Measurements from ENCODE around the gene PLEKHA6.

The PLEKHA6 gene

GRCh38 chr1:204367193-204367858 is 7.6 kb upstream of the PLEKHA6 start:
- Histone ChIP-seq H3K4me3 (ENCODE audit: low read length) (no peak overlapping the region), H3K9me2 (replicated peaks; ENCODE audit: control insufficient read depth, low read length) (no peaks in the 10 kb centered on the region), H3K4me1 (ENCODE audit: control insufficient read depth, low read length) (peaks cover 7% of the 10 kb centered on the region), H3K79me2 (ENCODE audit: control insufficient read depth, low read length) (no peaks in the 10 kb centered on the region), H3K27ac (ENCODE audit: low read depth, low read length) (no peak overlapping the region), H3K4me2 (ENCODE audit: low read length) (no peak overlapping the region), H3K9me3 (ENCODE audit: control insufficient read depth, insufficient read depth, low read length) (no peaks in the 10 kb centered on the region), H3K36me3 (ENCODE audit: control insufficient read depth, low read length) (no peaks in the 10 kb centered on the region), H4K20me1 (ENCODE audit: control insufficient read depth, insufficient read depth, low read depth, low read length) (no peaks in the 10 kb centered on the region), H3K27me3 (ENCODE audit: control insufficient read depth, low read length) (peaks cover 41% of the 10 kb centered on the region), H3F3A (ENCODE audit: control insufficient read depth, insufficient read depth) (no peaks in the 10 kb centered on the region)
- TF ChIP-seq EZH2phosphoT487 (IDR thresholded peaks at IDR 0.05; ENCODE audit: borderline replicate concordance, low read length) (no peak), CTCF (IDR thresholded peaks at IDR 0.05; ENCODE audit: low read depth, low read length, poor library complexity, severe bottlenecking) (no peak)

- Histone ChIP-seq H3K4me1 (ENCODE audit: control insufficient read depth, low read length) (peaks cover 7% of the 10 kb centered on the region), H3K4me3 (ENCODE audit: low read length) (no peak overlapping the region), H3K27me3 (ENCODE audit: control insufficient read depth, low read length) (peaks cover 41% of the 10 kb centered on the region), H3K9me3 (ENCODE audit: control insufficient read depth, insufficient read depth, low read length) (no peaks in the 10 kb centered on the region), H3K79me2 (ENCODE audit: control insufficient read depth, low read length) (no peaks in the 10 kb centered on the region), H4K20me1 (ENCODE audit: control insufficient read depth, insufficient read depth, low read depth, low read length) (no peaks in the 10 kb centered on the region), H3F3A (ENCODE audit: control insufficient read depth, insufficient read depth) (no peaks in the 10 kb centered on the region), H3K9me2 (replicated peaks; ENCODE audit: control insufficient read depth, low read length) (no peaks in the 10 kb centered on the region), H3K27ac (ENCODE audit: low read depth, low read length) (no peak overlapping the region), H3K4me2 (ENCODE audit: low read length) (no peak overlapping the region), H3K36me3 (ENCODE audit: control insufficient read depth, low read length) (no peaks in the 10 kb centered on the region)
- no peak for TF ChIP-seq EZH2phosphoT487 (IDR thresholded peaks at IDR 0.05; ENCODE audit: borderline replicate concordance, low read length)
- TF ChIP-seq CTCF (IDR thresholded peaks at IDR 0.05; ENCODE audit: low read depth, low read length, poor library complexity, severe bottlenecking) = peak; percentile 39
These were observed 7.0 kb upstream of the PLEKHA6 start for GRCh38 chr1:204366759-204367158.

GRCh38 chr1:204363335-204364114 is 3.8 kb upstream of the PLEKHA6 start:
- no peaks in the 10 kb centered on the region for H3K9me3 ChIP-seq (ENCODE audit: control insufficient read depth, insufficient read depth, low read length)
- no peak overlapping the region for H3K27ac ChIP-seq (ENCODE audit: low read depth, low read length)
- TF ChIP-seq EZH2phosphoT487 (IDR thresholded peaks at IDR 0.05; ENCODE audit: borderline replicate concordance, low read length) (no peak), CTCF (IDR thresholded peaks at IDR 0.05; ENCODE audit: low read depth, low read length, poor library complexity, severe bottlenecking) (peak; percentile 96)
- no peaks in the 10 kb centered on the region for H3K9me2 ChIP-seq (replicated peaks; ENCODE audit: control insufficient read depth, low read length)
- H3K4me3 ChIP-seq (ENCODE audit: low read length) = peak overlapping the region; percentile 67
- peaks cover 46% of the 10 kb centered on the region for H3K27me3 ChIP-seq (ENCODE audit: control insufficient read depth, low read length)
- H3K36me3 ChIP-seq (ENCODE audit: control insufficient read depth, low read length) = no peaks in the 10 kb centered on the region
- peaks cover 7% of the 10 kb centered on the region for H3K4me1 ChIP-seq (ENCODE audit: control insufficient read depth, low read length)
- no peaks in the 10 kb centered on the region for H3K79me2 ChIP-seq (ENCODE audit: control insufficient read depth, low read length)
- no peaks in the 10 kb centered on the region for H4K20me1 ChIP-seq (ENCODE audit: control insufficient read depth, insufficient read depth, low read depth, low read length)
- H3K4me2 ChIP-seq (ENCODE audit: low read length) = peak overlapping the region; percentile 73
- no peaks in the 10 kb centered on the region for H3F3A ChIP-seq (ENCODE audit: control insufficient read depth, insufficient read depth)

Data from DOHH2 (cell line).